ENCODE measurements around the gene SRGAP3. TPM values are rescaled to one million over a fixed set of nuclear protein-coding genes. Genes with fewer than 3 reads are reported as not detected.

Gene SRGAP3
- total RNA-seq, 4 donors from 2014 or later = 13.7 to 27.7 (median 18.5) TPM

DNA sequence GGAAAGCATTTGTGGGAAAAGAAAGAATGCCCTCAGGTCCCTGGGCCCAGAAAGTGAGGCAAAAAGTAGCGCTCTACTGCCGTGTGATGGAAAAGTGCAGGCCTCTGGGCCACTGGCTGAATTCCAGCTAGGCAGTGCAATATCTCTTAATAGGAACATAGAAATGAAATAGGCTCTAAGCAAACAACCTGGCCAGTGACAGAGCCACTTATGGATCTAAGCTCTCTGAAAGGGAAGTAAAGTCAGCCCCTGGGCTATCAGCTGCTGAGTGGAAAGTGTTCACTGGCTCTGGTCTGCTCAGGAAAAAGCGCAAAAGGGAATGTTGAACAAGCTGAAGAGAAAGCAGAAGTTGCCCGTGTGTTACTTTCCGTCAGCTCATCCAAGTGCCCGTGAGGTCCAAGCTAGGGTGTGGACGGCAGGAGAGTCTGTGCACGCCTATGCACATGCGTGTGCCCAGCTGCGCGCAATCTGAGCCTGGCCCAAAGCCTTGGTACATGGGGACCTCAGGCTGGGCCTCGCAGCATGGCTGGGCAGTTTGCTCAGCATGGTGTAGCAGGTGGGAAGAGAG is 212.2 kb downstream of the SRGAP3 start:
- peak in 1 of 2 donors; percentile 37 for DNase-seq (ENCODE audit: low spot score in 2 of 2)
- TF ChIP-seq POLR2A (IDR thresholded peaks at IDR 0.05) = no peak
- intact Hi-C loops (cut with DNase I; ENCODE audit: low total_unique reads) = no loop called here

DNA sequence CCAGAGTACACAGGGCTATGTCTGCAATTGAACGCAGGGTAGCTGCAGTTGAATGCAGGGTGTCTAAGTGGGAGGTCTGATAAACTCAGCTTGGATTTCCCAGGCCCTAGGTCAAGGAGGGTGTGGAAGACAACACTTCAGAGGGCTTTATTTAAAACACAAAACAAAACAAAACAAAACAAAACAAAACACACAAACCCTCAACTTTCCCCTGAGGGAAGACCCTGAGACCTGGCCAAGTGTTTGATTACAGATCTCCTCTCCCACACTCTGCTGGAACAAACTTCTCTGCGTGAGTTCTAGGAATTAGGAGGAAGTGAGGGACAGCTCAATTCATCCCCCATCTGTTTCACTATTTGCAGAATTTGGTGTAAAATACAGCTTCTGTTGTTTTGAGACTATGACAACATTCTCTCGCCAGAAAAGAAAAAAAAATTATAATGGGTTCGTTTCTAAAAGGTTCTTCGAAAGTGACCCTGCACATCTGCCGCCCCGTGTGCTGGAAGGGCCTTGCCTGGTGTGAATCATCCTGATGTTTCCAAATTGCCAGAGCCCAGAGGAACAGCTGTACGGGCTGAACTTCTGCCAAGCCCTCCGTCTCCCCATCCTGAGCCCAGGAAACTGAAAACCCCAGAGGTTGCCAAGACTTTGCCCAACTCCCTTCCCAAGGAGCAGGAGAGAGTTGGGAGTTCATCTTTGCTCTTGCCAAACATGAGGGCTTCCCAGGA is 212.9 kb downstream of the SRGAP3 start:
- TF ChIP-seq POLR2A (IDR thresholded peaks at IDR 0.05) = no peak
- TF ChIP-seq, protein P1, sequence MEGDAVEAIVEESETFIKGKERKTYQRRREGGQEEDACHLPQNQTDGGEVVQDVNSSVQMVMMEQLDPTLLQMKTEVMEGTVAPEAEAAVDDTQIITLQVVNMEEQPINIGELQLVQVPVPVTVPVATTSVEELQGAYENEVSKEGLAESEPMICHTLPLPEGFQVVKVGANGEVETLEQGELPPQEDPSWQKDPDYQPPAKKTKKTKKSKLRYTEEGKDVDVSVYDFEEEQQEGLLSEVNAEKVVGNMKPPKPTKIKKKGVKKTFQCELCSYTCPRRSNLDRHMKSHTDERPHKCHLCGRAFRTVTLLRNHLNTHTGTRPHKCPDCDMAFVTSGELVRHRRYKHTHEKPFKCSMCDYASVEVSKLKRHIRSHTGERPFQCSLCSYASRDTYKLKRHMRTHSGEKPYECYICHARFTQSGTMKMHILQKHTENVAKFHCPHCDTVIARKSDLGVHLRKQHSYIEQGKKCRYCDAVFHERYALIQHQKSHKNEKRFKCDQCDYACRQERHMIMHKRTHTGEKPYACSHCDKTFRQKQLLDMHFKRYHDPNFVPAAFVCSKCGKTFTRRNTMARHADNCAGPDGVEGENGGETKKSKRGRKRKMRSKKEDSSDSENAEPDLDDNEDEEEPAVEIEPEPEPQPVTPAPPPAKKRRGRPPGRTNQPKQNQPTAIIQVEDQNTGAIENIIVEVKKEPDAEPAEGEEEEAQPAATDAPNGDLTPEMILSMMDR (IDR thresholded peaks at IDR 0.05) = no peak
- intact Hi-C loops (cut with DNase I; ENCODE audit: low total_unique reads) = no loop called here
- WGBS, 2 donors = 15 to 23% methylated on average over 9 of the region's 9 CpGs
- DNase-seq (ENCODE audit: low spot score in 2 of 2) = peak; percentile 48 to 90
- no peak overlapping the region for H3K4me3 ChIP-seq (ENCODE audit: low read depth, poor library complexity, severe bottlenecking)

More for the DNA sequence above, 212.2 kb downstream of the SRGAP3 start:
- WGBS, 2 donors = 24 to 33% methylated on average over 12 of the region's 12 CpGs
- no peak overlapping the region for H3K4me3 ChIP-seq (ENCODE audit: low read depth, poor library complexity, severe bottlenecking)

DNA sequence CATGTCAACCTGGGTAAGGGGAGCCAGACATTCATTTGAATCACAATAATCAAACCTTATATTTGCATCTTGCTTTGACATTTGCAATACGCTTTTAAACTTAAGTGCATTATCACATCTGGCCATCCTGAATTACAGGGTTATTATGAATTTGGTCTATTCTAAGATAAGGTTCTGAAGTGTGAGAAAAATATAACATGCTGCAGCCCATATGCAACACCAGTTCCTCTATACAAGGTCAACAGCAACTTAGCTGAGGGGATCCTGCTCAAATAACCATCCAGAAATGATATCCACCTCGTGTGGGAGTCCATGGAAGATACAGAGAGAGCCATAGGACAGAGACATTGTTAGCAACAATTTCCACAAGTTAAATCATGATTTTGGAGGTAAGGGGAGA is 213.5 kb downstream of the SRGAP3 start:
- H3K4me3 ChIP-seq (ENCODE audit: low read depth, poor library complexity, severe bottlenecking) = no peak overlapping the region
- no peak for DNase-seq (ENCODE audit: low spot score in 2 of 2)
- TF ChIP-seq, protein P1 (IDR thresholded peaks at IDR 0.05) = no peak
- intact Hi-C loops (cut with DNase I; ENCODE audit: low total_unique reads) = no loop called here
- whole genome bisulfite sequencing, 2 donors = 90 to 91% methylated on average over 2 of the region's 2 CpGs

DNA sequence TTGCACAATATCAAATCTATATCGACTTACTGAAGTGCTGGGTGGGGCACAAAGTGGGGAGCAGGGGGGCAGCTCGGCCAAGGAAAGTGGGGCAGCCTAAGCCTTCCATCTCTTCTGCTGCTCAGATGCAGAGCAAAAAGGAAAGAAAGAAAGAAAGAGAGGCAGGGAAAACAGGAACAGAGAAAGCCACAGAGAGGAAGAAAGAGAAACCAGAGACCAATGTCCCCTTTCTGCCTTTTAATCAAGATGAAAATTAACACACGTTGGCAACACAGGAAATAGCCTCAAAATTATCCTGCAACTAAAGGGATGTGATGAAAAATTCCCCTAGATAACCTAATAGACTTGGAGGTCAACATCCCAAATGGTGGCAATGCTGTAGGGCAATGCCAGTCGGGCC is 214.0 kb downstream of the SRGAP3 start:
- WGBS, 2 donors = 70 to 76% methylated on average over 4 of the region's 4 CpGs
- no peak overlapping the region for H3K4me3 ChIP-seq (ENCODE audit: low read depth, poor library complexity, severe bottlenecking)
- TF ChIP-seq, protein P1 (IDR thresholded peaks at IDR 0.05) = no peak
- TF ChIP-seq POLR2A (IDR thresholded peaks at IDR 0.05) = no peak
- no peak for DNase-seq (ENCODE audit: low spot score in 2 of 2)
- intact Hi-C loops (cut with DNase I; ENCODE audit: low total_unique reads) = no loop called here

DNA sequence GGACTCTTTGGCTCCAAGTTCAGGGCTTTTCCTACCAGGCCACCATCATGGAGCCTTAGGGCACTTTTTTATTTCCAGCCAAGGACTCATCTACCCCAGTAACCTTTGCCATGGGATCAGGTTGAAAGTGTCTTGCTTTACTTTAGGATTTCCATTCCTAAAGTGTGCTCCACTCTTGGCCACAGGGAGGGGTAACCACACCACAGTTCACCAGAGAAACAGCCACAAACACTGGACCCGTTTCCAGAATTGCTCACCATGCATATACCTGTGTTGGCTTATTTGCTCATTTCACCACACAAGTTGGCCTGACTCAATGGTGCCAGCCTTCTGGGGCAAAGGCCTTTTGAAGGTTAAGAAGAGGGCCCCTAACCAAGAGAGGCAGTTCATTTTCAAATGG is 215.6 kb downstream of the SRGAP3 start:
- no peak for DNase-seq (ENCODE audit: low spot score in 2 of 2)
- no peak for TF ChIP-seq POLR2A (IDR thresholded peaks at IDR 0.05)
- TF ChIP-seq, protein P1 (IDR thresholded peaks at IDR 0.05) = no peak
- 76 to 78% methylated on average over 1 of the region's 1 CpG for WGBS, 2 donors
- H3K4me3 ChIP-seq (ENCODE audit: low read depth, poor library complexity, severe bottlenecking) = no peak overlapping the region
- intact Hi-C loops (cut with DNase I; ENCODE audit: low total_unique reads) = no loop called here

DNA sequence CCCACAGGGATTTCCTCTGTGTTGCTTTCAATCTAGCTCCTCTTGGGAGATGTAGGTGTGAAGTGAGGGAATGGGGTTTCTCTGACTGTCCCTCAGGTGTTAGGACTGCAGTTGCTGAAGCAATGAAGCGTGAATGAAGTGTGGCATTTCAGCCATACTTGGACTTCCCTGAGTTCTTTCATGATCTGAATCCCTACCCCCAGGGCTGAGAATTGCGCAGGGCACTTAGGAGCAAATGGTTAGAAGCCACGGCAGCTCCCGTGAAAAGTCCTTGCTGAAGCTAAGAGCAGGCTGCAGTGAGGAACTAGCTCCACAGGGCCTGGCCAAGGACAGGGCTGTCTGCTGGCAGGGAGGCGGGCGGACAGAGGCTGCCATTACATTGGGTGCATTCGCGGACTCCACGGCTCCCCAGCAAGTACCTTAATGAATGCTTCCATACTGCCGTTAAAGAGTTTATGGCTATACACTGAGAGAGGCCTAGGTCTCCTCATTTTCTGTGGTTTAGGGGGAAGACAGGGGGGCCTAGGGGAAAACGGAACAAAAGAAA is 217.1 kb downstream of the SRGAP3 start:
- 91 to 93% methylated on average over 11 of the region's 11 CpGs for WGBS, 2 donors
- TF ChIP-seq, protein P1 (IDR thresholded peaks at IDR 0.05) = no peak
- no peak for TF ChIP-seq POLR2A (IDR thresholded peaks at IDR 0.05)
- H3K4me3 ChIP-seq (ENCODE audit: low read depth, poor library complexity, severe bottlenecking) = no peak overlapping the region
- no peak for DNase-seq (ENCODE audit: low spot score in 2 of 2)
- intact Hi-C loops (cut with DNase I; ENCODE audit: low total_unique reads) = no loop called here

All from lower leg skin (tissue), 4 donors.